Keratinocyte (primary cell): ENCODE results near the gene CRYAB. TPM values are rescaled to one million over a fixed set of nuclear protein-coding genes. Genes with fewer than 3 reads are reported as not detected.

Experiments
- DNase-seq: peaks from one replicate; pipeline ENCODE4 v3.0.0-alpha.2; 2011; ENCODE audit warnings: low read depth, missing footprints, low spot score
- FAIRE-seq: peaks from 2 replicates; lab custom pipeline; 2011; peaks lifted over from hg19 to GRCh38; lab: Jason Lieb, UNC
- H2AFZ ChIP-seq: 2 replicates; pipeline ENCODE4 v1.6.0; 2012; ENCODE audit warnings: low read length, control low read depth, inconsistent platforms; ENCODE audit not compliant: control insufficient read depth
- H3K27ac ChIP-seq: 2 replicates; pipeline ENCODE4 v1.5.1; 2011; ENCODE audit warnings: low read length; ENCODE audit not compliant: control insufficient read depth, insufficient read depth
- H3K27me3 ChIP-seq: 3 replicates; pipeline ENCODE4 v1.6.0; 2011; ENCODE audit warnings: low read length; ENCODE audit not compliant: control insufficient read depth, insufficient read depth; ENCODE audit errors: extremely low read depth
- H3K36me3 ChIP-seq, 2 experiments: 2 replicates in 1 of 2; 3 replicates in 1 of 2; pipeline ENCODE4 v1.5.1; 2011; ENCODE audit warnings: low read length in 2 of 2, mild to moderate bottlenecking in 1 of 2; ENCODE audit not compliant: control insufficient read depth in 2 of 2, insufficient read depth in 2 of 2; ENCODE audit errors: extremely low read depth in 1 of 2
- H3K4me1 ChIP-seq: 3 replicates; pipeline ENCODE4 v1.5.1; 2011; ENCODE audit warnings: low read length; ENCODE audit not compliant: control insufficient read depth, insufficient read depth; ENCODE audit errors: extremely low read depth
- H3K4me2 ChIP-seq: 3 replicates; pipeline ENCODE4 v1.6.0; 2011; ENCODE audit warnings: low read depth, low read length; ENCODE audit not compliant: control insufficient read depth, insufficient read depth; ENCODE audit errors: extremely low read depth
- H3K4me3 ChIP-seq, 3 experiments: fragments of 200-600 bp in 1 of 3; sonication (generic) in 1 of 3; 2 replicates in 2 of 3; 3 replicates in 1 of 3; pipeline ENCODE4 v1.5.1; 2011 to 2016; ENCODE audit warnings: low read length in 3 of 3, mild to moderate bottlenecking in 3 of 3, control low read depth in 2 of 3, inconsistent platforms in 1 of 3, low read depth in 1 of 3, mixed read lengths in 1 of 3, mixed run types in 1 of 3, moderate library complexity in 1 of 3; ENCODE audit not compliant: control insufficient read depth in 2 of 3, insufficient read depth in 2 of 3; ENCODE audit errors: extremely low read depth in 1 of 3
- H3K79me2 ChIP-seq: 2 replicates; pipeline ENCODE4 v1.6.0; 2012; ENCODE audit warnings: low read length; ENCODE audit not compliant: control insufficient read depth, insufficient read depth
- H3K9ac ChIP-seq: 3 replicates; pipeline ENCODE4 v1.6.0; 2011; ENCODE audit warnings: low read length; ENCODE audit not compliant: control insufficient read depth, insufficient read depth; ENCODE audit errors: extremely low read depth
- H3K9me1 ChIP-seq: 3 replicates; pipeline ENCODE4 v1.6.0; 2011; ENCODE audit warnings: low read length; ENCODE audit not compliant: control insufficient read depth, insufficient read depth; ENCODE audit errors: extremely low read depth
- H3K9me3 ChIP-seq: 2 replicates; pipeline ENCODE4 v1.5.1; 2012; ENCODE audit warnings: low read depth, low read length; ENCODE audit not compliant: control insufficient read depth
- H4K20me1 ChIP-seq: 3 replicates; pipeline ENCODE4 v1.6.0; 2011; ENCODE audit warnings: low read length; ENCODE audit not compliant: control insufficient read depth, insufficient read depth; ENCODE audit errors: extremely low read depth
- CTCF ChIP-seq, 3 experiments: IDR thresholded peaks in 1 of 3; conservative IDR thresholded peaks in 1 of 3; optimal IDR thresholded peaks in 1 of 3; 2 replicates in 2 of 3; 3 replicates in 1 of 3; pipeline versions ENCODE3 to v1.5.1; 2011; ENCODE audit warnings: low read length in 3 of 3, mild to moderate bottlenecking in 3 of 3, moderate library complexity in 2 of 3, control low read depth in 1 of 3, inconsistent platforms in 1 of 3; ENCODE audit not compliant: insufficient read depth in 2 of 3; ENCODE audit errors: extremely low read depth in 1 of 3
- EZH2 ChIP-seq: IDR thresholded peaks from one replicate; pipeline ENCODE4 v1.6.1; 2012; ENCODE audit warnings: inconsistent platforms, mild to moderate bottlenecking, low read length, moderate library complexity
- dilution Hi-C: fragments of 300-500 bp; cut with MboI; formaldehyde crosslinking; loops from one replicate; pipeline ENCODE4 v1.7.0; 2020; ENCODE audit warnings: low sequenced_read_pairs; ENCODE audit not compliant: extremely low pct_ligation_motif_present
- polyA plus RNA-seq, 5 experiments: library from polyadenylated mRNA; depleted of rRNA in 3 of 5; stranded (reverse) in 3 of 5; stranded (forward) in 1 of 5; unstranded in 1 of 5; fragments of >200 nt; gene quantifications; 1 replicate in 1 of 5; 2 replicates in 3 of 5; 3 replicates in 1 of 5; pipeline versions ENCODE4 v1.2.1 to v1.2.3, GENCODE V29; 2011 to 2012; ENCODE audit warnings: missing spikeins in 2 of 5, low read depth in 1 of 5, low replicate concordance in 1 of 5

Gene CRYAB
- polyA plus RNA-seq, 1 donor (not counting 4 experiments of a cell fraction or from before 2014, with no cell fraction given) = 11.0 TPM

GRCh38 chr11:111917312-111917711 lies 5.7 kb upstream of the CRYAB start:
- Histone ChIP-seq H4K20me1 (no peaks in the 10 kb centered on the region), H3K36me3 (no peaks in the 10 kb centered on the region), H3K4me1 (peaks cover 11% of the 10 kb centered on the region), H2AFZ (no peak overlapping the region), H3K4me2 (no peak overlapping the region), H3K9ac (no peak overlapping the region), H3K9me3 (no peaks in the 10 kb centered on the region), H3K9me1 (no peaks in the 10 kb centered on the region), H3K27ac (no peak overlapping the region), H3K27me3 (peaks cover 3% of the 10 kb centered on the region), H3K79me2 (no peaks in the 10 kb centered on the region), H3K4me3 (no peak overlapping the region)
- dilution Hi-C loops = no loop called here
- no peak for FAIRE-seq
- TF ChIP-seq CTCF (optimal IDR thresholded peaks at IDR 0.05 in 1 of 3, IDR thresholded peaks at IDR 0.05 in 1 of 3, conservative IDR thresholded peaks at IDR 0.05 in 1 of 3; ENCODE audit: extremely low read depth in 1 of 3, insufficient read depth in 2 of 3, low read length in 3 of 3) (no peak), EZH2 (no peak)
- DNase-seq = no peak

- Histone ChIP-seq H2AFZ (no peak overlapping the region), H3K9ac (no peak overlapping the region), H3K9me3 (no peaks in the 10 kb centered on the region), H3K9me1 (no peaks in the 10 kb centered on the region), H3K4me1 (peaks cover 16% of the 10 kb centered on the region), H3K4me3 (no peak overlapping the region), H3K79me2 (no peaks in the 10 kb centered on the region), H3K4me2 (no peak overlapping the region), H3K27me3 (peaks cover 3% of the 10 kb centered on the region), H4K20me1 (no peaks in the 10 kb centered on the region), H3K27ac (no peak overlapping the region), H3K36me3 (no peaks in the 10 kb centered on the region)
- FAIRE-seq (no peak), DNase-seq (no peak)
- TF ChIP-seq CTCF (optimal IDR thresholded peaks at IDR 0.05 in 1 of 3, IDR thresholded peaks at IDR 0.05 in 1 of 3, conservative IDR thresholded peaks at IDR 0.05 in 1 of 3; ENCODE audit: extremely low read depth in 1 of 3, insufficient read depth in 2 of 3, low read length in 3 of 3) (no peak), EZH2 (no peak)
- dilution Hi-C loops = no loop called here
Measured at GRCh38 chr11:111916768-111917167, 5.2 kb upstream of the CRYAB start.
